TTC549 (cell line): Measurements from ENCODE around the gene PRMT5.
"Not testable (repeated sequence)": the region's sequence is repeated elsewhere in the genome, so short reads cannot be mapped to it uniquely, and the experiment has no call there.

Source experiments
- FAIRE-seq: peaks from 2 replicates; lab custom pipeline; 2012; peaks lifted over from hg19 to GRCh38; lab: Jason Lieb, UNC

Gene PRMT5

GRCh38 chr14:22932146-22932545 lies 3.0 kb upstream of the PRMT5 start:
- FAIRE-seq: no peak

DNA sequence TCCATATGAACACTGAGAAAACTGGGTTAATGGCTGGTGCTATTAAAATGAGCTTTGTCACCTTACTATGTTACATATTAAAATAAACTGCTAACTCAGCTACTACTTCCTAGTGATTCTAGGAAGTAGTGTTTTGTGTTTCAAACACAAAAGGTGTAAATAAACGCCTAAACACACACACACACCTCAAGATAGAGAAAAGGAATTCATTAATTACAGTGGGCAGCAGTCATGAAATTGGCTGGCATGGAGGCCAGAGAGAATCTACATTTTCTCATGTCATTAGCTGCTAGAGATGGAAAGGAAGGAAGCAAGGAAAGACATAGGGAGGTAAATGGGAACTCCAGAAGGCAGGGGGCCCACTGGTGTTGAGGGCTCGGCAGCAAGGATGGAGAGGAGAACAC lies 787 bp upstream of the PRMT5 start:
- no peak for FAIRE-seq

DNA sequence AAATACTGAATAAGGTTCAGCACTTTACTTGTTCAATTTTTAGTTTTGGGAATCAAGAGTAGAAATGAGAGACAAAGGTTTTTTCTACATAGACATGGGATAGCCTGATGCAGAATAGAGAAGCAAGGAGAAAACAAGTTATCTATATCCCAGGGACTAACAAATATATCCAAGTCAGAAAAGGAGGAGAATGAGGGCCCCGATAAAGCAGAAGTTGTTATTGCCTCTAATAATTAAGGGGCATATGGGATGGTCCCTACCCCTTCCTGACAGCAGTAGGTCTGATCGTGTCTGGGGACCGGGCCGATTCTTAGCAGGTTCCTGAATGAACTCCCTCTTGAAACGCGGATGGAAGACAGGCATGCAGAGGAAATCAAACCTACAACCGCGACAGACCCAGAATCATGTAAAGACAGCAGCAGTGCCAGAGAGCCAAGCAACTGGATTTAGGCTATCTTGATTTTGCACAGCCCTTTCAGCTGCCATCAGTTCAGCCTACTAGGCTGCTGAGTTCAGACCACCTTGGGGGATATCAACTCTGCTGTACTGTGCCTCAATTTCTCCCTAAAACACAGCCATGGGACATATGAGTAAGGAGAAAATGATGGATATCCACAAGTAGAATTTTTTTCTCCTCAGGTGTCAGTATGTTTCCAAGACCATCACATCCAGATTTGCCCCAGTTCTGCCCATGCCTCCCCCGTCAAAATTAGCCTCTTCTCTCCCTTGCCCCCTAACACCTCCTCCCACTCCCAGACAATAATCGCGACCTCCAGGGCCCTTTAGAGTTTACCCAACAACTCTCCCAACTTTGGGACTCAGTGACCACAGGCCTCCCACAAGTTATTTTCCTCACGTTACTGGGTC lies 706 bp downstream of the PRMT5 start:
- no peak for FAIRE-seq

DNA sequence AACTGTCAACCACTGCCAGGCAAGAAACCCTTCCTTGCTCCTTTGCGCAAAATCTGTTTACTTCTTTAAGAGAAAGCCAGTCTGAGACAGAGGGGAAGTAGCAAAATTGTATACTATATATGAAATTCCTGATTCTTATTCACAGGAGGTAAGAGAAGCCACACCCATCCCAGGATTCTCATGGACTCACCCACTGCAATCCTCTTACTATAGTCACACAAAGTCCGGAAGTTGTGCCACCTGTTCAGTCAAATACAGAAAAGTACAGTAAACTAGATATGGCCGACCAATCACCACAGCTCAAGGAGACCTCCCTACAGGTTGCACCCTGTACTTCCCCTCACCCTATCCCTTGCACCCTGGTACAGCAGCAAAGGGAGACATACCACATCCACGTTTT lies 2.9 kb downstream of the PRMT5 start:
- no peak for FAIRE-seq

GRCh38 chr14:22925513-22925912 lies 3.7 kb downstream of the PRMT5 start:
- FAIRE-seq: no peak

- no peak for FAIRE-seq
Observed at GRCh38 chr14:22923746-22924145, 5.4 kb downstream of the PRMT5 start.

DNA sequence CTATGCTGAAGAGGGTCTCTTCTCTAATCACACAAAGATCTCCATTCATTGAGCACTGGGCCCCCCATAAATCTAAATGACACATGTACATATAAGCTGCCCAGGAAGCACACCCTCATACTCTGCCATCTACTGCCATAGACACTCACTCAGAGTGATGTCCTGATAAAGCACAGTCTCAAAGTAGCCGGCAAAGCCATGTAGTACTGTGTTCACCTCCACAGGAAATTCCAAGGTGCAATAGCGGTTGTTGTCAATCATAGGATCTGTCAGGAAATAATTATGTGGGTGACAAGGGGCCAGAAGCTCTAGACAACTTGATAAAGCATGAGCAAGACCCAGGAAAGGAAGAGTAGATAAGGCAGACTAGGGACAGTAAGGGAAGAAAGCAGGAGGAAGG lies 6.9 kb downstream of the PRMT5 start:
- no peak for FAIRE-seq

GRCh38 chr14:22920697-22921096 lies 8.5 kb downstream of the PRMT5 start:
- FAIRE-seq: no peak

DNA sequence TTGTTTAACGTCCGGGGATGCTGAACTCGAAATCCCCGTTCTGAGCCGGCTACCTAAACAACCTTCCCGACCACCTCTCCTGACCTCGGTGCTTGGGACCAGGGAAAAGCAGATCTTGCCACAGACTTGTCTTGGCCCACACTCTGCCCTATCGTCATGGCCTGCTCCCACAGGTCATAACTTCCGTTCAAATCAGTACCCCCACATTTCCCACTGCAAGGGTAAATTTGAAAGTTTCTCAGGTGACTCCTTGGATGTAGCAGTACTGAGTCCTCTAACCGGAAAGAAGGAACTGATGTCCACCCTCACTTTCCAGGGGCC lies 9.6 kb downstream of the PRMT5 start:
- FAIRE-seq: no peak

- FAIRE-seq: peak; percentile 93
Observed at GRCh38 chr14:22918804-22919600, 10.2 kb downstream of the PRMT5 start, which contains the start of gene RBM23. Gene RBM23, minus strand, starts transcription at chr14:22919149.

- FAIRE-seq: no peak
Observed at GRCh38 chr14:22915886-22916521, 13.2 kb downstream of the PRMT5 start.

GRCh38 chr14:22914836-22915235 lies 14.3 kb downstream of the PRMT5 start:
- FAIRE-seq: not testable (repeated sequence)

GRCh38 chr14:22910916-22911315 lies 18.3 kb downstream of the PRMT5 start:
- no peak for FAIRE-seq

- no peak for FAIRE-seq
Observed at GRCh38 chr14:22908601-22909000, 20.6 kb downstream of the PRMT5 start.

GRCh38 chr14:22907429-22907828 lies 21.7 kb downstream of the PRMT5 start:
- no peak for FAIRE-seq

DNA sequence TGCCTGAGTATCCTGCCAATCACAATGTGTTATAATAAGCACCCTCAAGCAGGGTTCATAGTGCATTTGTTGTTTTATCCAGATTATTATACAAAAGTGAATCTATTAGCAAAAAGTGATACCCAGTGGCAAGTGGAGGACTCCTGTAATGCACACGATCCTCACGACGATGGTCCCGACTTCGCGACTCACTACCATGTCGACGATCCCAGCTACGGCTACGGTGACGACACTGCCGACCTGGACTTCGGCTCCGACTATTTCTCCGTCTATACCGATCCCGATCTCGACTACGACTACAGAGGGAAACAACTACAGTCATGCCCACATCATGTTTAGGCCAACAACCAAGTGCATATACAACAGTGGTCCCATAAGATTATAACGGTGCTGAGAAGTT lies 23.1 kb downstream of the PRMT5 start:
- FAIRE-seq: no peak

DNA sequence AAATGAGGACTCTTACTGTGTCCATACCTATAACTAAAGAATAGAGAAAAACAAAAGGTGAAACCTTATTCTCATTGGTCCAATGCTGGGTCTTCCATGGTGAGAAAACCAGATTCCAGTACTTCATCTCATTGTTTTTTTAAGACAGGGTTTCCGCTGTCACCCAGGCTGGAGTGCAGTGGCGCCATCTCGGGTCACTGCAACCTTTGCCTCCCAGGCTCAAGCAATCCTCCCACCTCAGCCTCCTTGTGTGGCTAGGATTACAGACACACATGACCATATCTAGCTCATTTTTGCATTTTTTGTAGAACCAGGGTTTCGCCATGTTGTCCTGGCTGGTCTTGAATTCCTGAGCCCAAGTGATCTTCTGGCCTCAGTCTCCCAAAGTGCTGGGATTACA lies 23.5 kb downstream of the PRMT5 start:
- FAIRE-seq: no peak

- no peak for FAIRE-seq
Observed at GRCh38 chr14:22903742-22904087, 25.5 kb downstream of the PRMT5 start.

- FAIRE-seq: no peak
Observed at GRCh38 chr14:22901799-22902198, 27.4 kb downstream of the PRMT5 start.

GRCh38 chr14:22900081-22900799 lies 28.9 kb downstream of the PRMT5 start:
- no peak for FAIRE-seq

- no peak for FAIRE-seq
Observed at GRCh38 chr14:22898302-22899090, 30.7 kb downstream of the PRMT5 start.

GRCh38 chr14:22897357-22897756 lies 31.8 kb downstream of the PRMT5 start:
- no peak for FAIRE-seq
